ENCODE data around the gene DUSP15.

DUSP15 gene

DNA sequence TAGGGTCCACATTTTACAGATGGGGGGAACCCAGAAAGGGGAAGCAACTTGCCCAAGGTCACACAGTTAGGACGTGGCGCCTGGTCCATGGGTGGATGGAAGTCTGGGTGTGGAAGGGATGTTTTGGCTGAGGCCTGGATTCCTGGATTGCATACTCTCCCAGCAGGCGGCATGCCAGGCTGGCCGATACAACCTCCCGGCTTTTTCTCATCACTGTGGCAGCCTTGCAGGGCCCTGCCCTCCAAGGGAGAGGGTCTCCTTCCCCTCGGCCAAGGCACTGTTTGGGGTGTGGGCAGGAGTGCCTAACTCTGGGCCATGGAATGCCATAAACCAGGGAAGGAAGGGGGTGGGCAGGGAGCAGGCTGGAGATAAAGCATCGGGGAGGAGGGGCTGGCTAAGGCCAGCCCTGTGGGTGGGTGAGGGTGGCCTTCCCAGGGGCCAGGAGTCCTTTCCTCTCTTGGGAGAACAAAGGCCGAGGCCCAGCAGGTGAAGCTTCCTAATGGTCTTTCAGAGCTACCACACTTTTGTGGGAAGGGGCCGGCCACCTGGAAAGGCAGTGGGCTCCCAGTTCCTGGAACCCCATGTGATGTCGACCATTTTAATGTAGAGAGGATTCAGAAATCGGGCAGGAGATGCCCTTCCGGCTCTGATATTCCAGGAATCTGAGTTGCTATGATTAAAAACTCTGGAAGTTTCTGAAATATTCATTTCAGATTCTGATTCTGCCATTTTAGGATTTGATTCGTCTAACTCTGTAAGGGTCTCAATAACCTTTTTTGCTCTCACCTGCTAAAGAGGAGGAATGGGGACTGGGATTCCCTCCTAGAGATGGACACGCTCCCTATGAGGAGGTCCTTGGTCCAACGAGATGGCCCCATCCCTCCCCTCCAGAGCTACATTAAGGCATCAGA lies 29.2 kb downstream of the DUSP15 start:
- TF ChIP-seq CTCF (IDR thresholded peaks at IDR 0.05; ENCODE audit: extremely low read depth, insufficient read depth, missing control alignments): no peak
- DNase-seq (ENCODE audit: low spot score): no peak
- in situ Hi-C loops (cut with MboI; ENCODE audit: low pct_unique_long_range_greater_than_20kb, low sequenced_read_pairs, unreplicated experiment): loop anchor here (25.0 kb wide), 1 partner anchor 246 kb away; no protein-coding TSS in a partner anchor

GRCh38 chr20:31839782-31840487 lies 30.4 kb downstream of the DUSP15 start:
- no peak for DNase-seq (ENCODE audit: low spot score)
- TF ChIP-seq CTCF (IDR thresholded peaks at IDR 0.05; ENCODE audit: extremely low read depth, insufficient read depth, missing control alignments): no peak
- in situ Hi-C loops (cut with MboI; ENCODE audit: low pct_unique_long_range_greater_than_20kb, low sequenced_read_pairs, unreplicated experiment): loop anchor here (25.0 kb wide), 1 partner anchor 247 kb away; no protein-coding TSS in a partner anchor

DNA sequence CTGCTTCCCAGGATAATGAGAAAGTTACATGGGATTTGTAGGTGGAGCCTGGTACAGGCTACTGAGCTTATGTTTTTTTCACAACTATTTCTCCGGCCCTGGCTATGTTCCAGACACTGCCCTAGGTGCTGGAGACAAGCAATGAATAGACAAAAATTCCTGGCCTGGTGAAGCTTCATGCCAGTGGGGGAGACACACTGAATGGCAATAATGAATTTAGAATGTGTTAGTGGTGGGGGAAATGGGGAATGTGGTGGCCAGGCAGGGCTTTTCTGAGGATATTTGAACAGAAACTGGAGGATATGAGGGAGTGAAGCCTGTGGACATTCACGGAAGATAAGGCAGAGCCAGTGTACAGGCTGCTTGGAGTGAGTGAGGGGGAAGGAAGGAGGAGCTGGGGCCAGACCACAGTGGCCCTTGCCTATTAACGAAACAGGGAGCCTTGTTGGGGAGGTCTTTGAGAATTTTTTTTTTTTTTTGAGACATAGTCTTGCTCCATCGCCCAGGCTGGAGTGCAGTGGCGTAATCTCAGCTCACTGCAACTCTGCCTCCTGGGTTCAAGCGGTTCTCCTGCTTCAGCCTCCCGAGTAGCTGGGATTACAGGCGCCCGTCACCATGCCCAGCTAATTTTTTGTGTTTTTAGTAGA lies 31.6 kb downstream of the DUSP15 start:
- DNase-seq (ENCODE audit: low spot score): no peak
- TF ChIP-seq CTCF (IDR thresholded peaks at IDR 0.05; ENCODE audit: extremely low read depth, insufficient read depth, missing control alignments): no peak
- in situ Hi-C loops (cut with MboI; ENCODE audit: low pct_unique_long_range_greater_than_20kb, low sequenced_read_pairs, unreplicated experiment): loop anchor here (25.0 kb wide), 1 partner anchor 249 kb away; no protein-coding TSS in a partner anchor

- in situ Hi-C loops (cut with MboI; ENCODE audit: low pct_unique_long_range_greater_than_20kb, low sequenced_read_pairs, unreplicated experiment): loop anchor here (25.0 kb wide), 1 partner anchor 249 kb away; no protein-coding TSS in a partner anchor
- DNase-seq (ENCODE audit: low spot score): no peak
- no peak for TF ChIP-seq CTCF (IDR thresholded peaks at IDR 0.05; ENCODE audit: extremely low read depth, insufficient read depth, missing control alignments)
Observed at GRCh38 chr20:31837896-31838397, 32.4 kb downstream of the DUSP15 start.

DNA sequence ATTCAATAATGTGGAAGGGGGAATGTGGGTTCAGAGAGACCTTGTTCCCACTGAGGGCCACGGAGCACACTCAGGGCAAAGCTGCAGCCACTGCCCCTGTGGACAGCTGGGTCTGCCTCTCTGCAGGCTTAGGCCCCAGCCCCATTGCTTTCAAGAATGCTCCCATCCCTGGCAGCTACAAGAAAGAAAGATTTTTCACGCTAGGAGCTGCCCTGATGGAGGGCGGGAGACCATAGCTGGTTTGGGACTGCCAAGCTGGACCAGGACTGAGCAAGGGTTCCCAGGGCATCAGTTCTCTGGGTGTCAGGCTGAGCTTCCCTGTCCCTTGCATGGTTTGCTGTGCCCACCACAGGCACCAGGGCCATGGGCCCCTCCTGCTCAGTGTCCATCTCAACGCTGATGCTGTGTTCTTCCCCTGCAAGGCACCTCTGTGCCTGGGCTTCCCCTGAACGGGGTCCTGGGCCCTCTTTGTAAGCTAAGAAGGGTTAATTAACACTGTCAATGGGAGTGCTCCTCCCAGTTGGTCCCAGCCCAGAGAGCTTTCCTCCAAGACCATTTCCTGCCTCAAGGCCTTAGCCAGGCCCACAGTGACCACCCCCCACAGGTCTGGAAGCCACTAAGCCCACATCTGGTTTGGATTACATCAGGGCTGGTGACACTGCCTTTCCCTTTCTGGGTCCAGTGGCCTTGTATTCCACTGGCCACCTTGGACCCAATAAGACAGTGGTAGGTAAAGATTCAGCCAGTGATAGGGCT lies 33.3 kb downstream of the DUSP15 start:
- no peak for DNase-seq (ENCODE audit: low spot score)
- in situ Hi-C loops (cut with MboI; ENCODE audit: low pct_unique_long_range_greater_than_20kb, low sequenced_read_pairs, unreplicated experiment): loop anchor here (25.0 kb wide), 1 partner anchor 250 kb away; no protein-coding TSS in a partner anchor
- TF ChIP-seq CTCF (IDR thresholded peaks at IDR 0.05; ENCODE audit: extremely low read depth, insufficient read depth, missing control alignments): no peak

Measured in GM13977 (cell line).